Dermis lymphatic vessel endothelial cell (primary cell): ENCODE measurements around the gene SLC25A4. TPM values are rescaled to one million over a fixed set of nuclear protein-coding genes. Genes with fewer than 3 reads are reported as not detected.

Experiments
- total RNA-seq: library from RNA; depleted of rRNA; stranded (reverse); fragments of >200 nt; gene quantifications from 2 replicates; pipeline ENCODE4 v1.2.1, GENCODE V29; 2014

The SLC25A4 gene
- 5.4 and 8.5 TPM in 2 replicates for total RNA-seq

DNA sequence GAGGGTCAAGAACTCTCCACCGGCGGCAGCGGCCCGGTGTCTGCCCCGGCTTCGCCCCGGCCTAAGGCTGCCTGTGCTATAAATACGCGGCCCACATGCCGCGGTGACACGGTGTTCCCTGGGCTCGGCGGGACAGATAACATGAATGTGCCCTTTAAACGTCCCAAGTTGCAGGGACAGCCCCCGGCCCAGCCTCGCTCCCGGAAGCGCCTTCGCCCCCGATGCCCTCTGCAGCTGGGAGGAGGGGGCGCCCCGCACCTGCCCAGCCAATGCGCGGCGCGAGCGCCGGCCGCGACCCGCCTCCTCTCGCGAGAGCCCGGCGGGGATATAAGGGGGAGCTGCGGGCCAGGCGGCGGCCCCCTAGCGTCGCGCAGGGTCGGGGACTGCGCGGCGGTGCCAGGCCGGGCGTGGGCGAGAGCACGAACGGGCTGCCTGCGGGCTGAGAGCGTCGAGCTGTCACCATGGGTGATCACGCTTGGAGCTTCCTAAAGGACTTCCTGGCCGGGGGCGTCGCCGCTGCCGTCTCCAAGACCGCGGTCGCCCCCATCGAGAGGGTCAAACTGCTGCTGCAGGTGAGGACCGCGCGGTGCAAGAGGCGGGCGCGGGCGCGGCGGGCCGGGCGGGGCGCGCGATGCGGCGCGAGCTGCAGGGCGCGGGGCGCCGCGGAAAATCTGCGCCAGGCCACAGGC lies at the start of gene SLC25A4:
SLC25A4 (plus strand) TSS at position 355 of the 689 bp plus-strand sequence; CDS start at position 462, 107 bp downstream.

Other genes with a start within 250 kb of the SLC25A4 start
- not detected in 2 replicates for gene HELT, start 124.8 kb upstream of the SLC25A4 start, total RNA-seq
- 33.2 and 37.2 TPM in 2 replicates for gene CFAP97, start 60.7 kb downstream of the SLC25A4 start, total RNA-seq
- gene SNX25, start 66.3 kb downstream of the SLC25A4 start, total RNA-seq, result 61.3 and 61.8 TPM in 2 replicates